HTERT RPE-1 (cell line): ENCODE data around the gene OSER1.
"Not testable (repeated sequence)": the region's sequence is repeated elsewhere in the genome, so short reads cannot be mapped to it uniquely, and the experiment has no call there.

Experiments used
- in situ Hi-C: fragments of 300-500 bp; cut with MboI; formaldehyde crosslinking; loops from 4 replicates; pipeline ENCODE4 v1.14.3; 2020; ENCODE audit warnings: low sequenced_read_pairs

The OSER1 gene

DNA sequence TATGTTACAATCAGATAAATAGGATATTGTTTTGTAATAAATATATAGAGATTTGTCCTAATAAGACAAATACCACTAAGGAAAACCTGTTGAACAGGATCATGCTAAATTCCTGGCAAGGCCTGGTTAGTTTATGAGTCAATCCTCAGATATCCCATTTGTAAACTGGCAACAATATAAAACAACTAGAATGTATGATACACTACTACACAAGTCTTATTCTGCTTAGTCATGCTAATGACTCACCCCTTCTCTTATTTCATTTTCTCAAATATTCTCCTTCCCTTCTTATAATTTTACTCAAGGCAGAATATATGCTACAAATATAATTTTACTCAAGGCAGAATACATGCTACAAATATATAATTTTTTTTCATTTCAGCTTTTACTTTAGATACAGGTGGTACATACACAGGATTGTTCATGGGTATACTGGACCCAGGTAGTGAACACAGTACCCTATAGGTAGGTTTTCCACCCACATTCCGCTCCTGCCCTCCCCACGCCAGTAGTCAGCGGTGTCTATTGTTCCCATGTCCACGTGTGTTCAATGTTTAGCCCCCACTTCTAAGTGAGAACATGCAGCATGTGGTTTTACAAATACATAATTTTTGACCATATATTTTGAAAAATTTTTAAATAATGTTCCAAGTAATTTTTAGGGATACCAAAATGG, 6.3 kb downstream of the OSER1 start:
- in situ Hi-C loops, result no loop called here

DNA sequence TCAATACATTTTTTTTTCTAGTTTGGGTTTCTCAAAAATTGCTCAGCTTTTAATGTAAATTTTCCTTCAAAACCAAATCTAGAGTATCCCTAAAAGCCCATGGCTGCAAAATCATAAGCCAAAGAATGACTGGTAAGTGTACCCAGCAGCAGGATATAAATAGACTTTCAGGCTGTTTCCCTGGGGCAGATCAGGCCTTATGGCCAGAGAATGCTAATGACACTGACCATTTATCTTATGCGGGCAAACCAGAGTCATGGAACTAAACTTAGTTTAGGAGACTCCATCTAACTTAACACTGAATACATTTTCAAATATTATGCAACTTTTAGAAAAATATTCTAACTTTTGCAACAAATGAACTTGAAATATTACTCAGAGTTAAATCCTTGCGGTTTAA, 7.4 kb downstream of the OSER1 start:
- in situ Hi-C loops, result no loop called here

GRCh38 chr20:44200983-44201382, 9.6 kb downstream of the OSER1 start:
- in situ Hi-C loops, result no loop called here

- in situ Hi-C loops, result no loop called here
Observed at GRCh38 chr20:44200371-44200770, 10.2 kb downstream of the OSER1 start.

GRCh38 chr20:44199877-44200276, 10.7 kb downstream of the OSER1 start:
- in situ Hi-C loops, result no loop called here

DNA sequence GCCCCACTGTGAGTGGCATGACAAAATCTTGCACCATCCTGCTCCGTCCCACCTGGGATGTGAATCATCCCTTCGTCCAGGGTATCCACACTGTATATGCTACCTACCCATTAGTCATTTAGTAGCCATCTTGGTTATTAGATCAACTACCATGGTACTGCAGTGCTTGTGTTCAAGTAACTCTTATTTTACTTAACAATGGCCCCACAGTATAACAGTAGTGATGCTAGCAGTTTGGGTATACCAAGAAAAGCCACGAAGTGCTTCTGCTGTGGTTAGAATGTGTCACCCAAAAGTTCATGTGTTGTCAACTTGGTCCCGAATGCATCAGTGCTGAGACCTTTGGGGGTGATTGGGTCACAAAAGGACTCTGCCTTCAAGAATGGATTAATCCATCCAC, 11.7 kb downstream of the OSER1 start:
- in situ Hi-C loops, result no loop called here

- in situ Hi-C loops, result no loop called here
Observed at GRCh38 chr20:44196271-44196670, 14.3 kb downstream of the OSER1 start.

- in situ Hi-C loops, result no loop called here
Observed at GRCh38 chr20:44195605-44196004, 15.0 kb downstream of the OSER1 start.

DNA sequence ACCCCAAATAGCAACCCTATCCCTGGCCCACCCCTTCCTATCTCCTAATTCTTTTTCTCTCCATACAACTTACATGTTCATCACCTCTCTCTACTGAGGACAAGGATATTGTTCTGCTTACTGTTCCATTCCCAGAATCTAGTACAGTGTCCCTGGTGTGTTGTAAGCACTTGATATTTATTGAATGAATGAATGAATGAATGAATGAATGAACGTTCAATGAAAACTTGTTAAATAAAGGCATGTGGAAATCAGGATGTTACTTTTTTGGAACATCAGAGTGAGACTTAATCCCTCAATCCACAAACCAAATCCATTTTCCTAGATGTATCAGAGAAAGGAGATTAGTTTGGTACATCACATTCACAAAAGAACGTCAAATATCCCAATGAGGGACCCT, 16.8 kb downstream of the OSER1 start:
- in situ Hi-C loops, result no loop called here

DNA sequence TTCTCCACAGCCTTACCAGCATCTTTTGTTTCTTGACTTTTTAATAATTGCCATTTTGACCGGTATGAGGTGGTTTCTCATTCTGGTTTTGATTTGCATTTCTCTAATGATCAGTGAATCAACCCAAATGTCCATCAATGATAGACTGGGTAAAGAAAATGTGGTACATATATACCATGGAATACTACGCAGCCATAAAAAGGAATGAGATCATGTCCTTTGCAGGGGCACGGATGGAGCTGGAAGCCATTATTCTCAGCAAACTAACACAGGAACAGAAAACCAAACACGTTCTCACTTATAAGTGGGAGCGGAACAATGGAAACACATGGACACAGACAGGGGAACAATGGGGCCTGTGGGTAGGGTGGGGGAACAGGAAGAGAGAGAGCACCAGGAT, 18.9 kb downstream of the OSER1 start:
- in situ Hi-C loops, result not testable (repeated sequence)

DNA sequence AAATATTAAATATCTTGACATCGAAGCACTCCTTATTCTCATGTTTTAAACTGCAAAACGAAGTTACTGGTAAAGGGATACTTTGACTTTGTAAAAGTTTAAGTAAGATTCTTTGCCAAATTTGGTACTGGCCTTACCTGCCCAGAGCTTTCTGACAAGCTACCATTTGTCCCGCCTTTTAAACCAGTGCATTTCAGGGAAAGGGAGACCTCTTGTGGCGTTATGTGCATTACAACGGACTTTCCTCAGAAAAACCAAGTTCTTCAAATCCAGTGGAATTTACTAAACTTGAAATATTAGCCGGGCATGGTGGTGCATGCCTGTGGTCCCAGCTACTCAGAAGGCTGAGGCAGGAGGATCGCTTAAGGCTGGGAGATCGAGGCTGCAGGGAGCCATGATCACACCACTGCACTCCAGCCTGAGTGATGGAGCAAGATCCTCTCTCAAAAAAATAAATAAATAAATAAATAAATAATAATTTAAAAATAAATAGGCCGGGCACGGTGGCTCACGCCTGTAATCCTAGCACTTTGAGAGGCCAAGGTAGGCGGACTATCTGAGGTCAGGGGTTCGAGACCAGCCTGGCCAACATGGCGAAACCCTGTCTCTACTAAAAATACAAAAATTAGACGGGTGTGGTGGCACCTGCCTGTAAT, 20.2 kb downstream of the OSER1 start:
- in situ Hi-C loops, result not testable (repeated sequence)

DNA sequence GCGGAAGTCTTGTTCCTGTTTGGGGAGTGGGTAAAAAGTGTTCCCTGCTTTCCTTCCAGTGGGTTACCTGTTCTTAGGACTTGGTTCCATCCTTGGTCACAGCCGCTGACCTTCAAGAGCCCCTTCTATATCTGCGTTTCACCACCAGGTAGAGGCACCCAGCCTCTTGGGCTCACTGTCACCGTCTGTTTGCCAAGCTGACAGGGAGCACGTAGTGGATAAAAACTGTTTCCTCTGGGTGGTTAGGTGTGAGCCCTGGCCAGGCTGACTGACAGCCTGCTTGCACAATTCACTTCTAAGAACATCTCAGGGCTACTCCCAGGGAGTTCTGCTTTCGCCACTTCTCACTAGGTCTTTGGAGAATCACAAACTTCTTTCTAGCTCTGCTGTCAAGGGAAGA, 21.8 kb downstream of the OSER1 start:
- in situ Hi-C loops, result no loop called here

GRCh38 chr20:44187772-44188709, 22.5 kb downstream of the OSER1 start:
- in situ Hi-C loops, result no loop called here

DNA sequence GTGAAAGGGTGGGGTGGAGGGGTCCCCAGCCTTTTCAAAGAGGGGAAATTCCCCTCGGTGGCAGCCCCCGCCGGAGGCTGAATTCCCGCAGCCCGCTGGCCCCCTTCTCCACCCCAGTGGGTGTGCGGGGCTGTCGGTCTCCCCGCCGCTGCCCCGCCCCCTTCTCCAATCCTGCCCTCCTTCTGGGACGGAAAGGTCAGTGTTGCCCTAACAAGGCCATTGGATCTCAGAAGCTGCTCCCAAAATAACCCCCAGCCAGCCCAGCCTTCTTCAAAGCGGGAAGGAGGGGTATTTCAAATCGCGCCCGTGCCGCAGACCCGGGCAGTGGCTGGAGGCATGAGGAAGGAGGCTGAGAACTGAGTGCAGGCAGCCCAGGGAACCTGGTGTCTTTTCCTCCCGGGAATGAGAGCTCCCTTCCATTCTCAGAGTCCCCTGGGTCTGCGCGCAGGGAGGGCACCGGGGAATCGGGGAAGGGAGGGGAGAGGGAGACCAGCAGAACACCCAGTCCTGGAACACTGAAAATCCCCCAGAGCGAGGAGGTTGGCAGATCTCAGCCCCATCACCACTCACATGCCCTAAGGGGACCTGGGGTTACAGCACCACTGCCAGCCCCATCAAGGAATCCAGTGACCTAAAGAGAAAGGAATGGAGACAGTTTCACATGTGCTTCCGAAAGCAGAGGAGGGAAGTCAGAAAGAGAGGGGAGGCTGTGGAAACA, 23.4 kb downstream of the OSER1 start, which contains the start of gene JPH2:
Gene JPH2, minus strand, starts transcription at position 135 of the 718 bp plus-strand sequence. CDS start 483 bp downstream, outside the sequence.
- in situ Hi-C loops, result no loop called here

- in situ Hi-C loops, result no loop called here
Observed at GRCh38 chr20:44186674-44187053, 23.9 kb downstream of the OSER1 start.

- in situ Hi-C loops, result no loop called here
Observed at GRCh38 chr20:44186201-44186600, 24.4 kb downstream of the OSER1 start.

GRCh38 chr20:44185574-44185973, 25.0 kb downstream of the OSER1 start:
- in situ Hi-C loops, result no loop called here

GRCh38 chr20:44183282-44183681, 27.3 kb downstream of the OSER1 start:
- in situ Hi-C loops, result no loop called here

DNA sequence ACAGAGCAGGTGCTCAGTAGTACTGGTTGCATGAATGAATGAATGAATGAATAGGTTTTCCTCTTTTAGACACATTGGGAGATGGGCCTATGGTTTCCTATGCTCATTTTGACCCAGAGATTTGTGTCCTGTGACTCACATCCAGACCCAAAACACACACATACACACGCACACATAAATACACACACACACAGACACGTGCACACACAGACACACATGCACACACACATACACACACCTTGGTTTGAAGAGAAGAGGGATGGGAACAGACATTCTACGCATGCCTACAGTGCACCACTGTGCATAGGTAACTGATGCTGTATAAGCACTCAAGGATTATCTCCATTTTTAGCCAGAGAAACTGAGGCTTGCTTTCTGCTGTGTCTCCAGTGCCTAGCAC, 27.7 kb downstream of the OSER1 start:
- in situ Hi-C loops, result no loop called here

DNA sequence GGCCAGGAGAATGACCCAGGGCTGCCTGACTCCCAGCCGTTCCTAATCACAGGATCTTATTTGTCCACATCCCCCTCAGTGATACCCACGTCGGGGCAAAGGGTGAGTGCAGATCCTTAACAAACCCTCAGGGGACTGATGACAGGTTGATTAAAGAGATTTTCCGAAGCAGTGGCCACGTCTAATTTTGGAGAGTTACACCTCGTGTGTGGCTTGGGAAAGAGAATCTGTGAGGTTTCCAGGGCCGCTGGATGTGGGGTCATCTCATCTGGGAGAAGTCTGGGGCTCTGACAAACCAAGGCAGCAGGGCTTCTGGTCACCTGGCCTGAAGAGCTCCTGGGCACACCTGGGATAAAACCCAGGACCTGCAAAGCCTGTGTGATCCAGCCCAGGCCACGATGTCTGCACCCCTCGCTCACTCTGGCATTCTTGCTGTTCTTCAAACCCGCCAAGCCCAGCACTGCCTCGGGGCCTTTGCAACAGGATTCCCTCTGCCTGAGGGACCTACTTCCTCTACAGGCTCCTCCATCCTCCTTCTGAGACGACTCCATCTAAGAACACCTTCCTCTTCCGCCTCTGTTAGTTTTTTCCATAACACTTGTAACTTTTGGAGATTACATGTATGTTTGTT, 28.3 kb downstream of the OSER1 start:
- in situ Hi-C loops, result no loop called here
